Activated naive CD4-positive, alpha-beta T cell treated with anti-CD3 and anti-CD28 coated beads, Interleukin-2, amount 50 U/mL, for 24 hours (primary cell): Measurements from ENCODE around the gene MYH14.

Source experiments
- H3K27ac Mint-ChIP-seq: one replicate; pipeline ENCODE4 v1.8.0; 2021; ENCODE audit warnings: mild to moderate bottlenecking, mixed read lengths
- H3K27me3 Mint-ChIP-seq: one replicate; pipeline ENCODE4 v1.8.0; 2021; ENCODE audit warnings: mixed read lengths
- H3K36me3 Mint-ChIP-seq: one replicate; pipeline ENCODE4 v1.8.0; 2021; ENCODE audit warnings: mixed read lengths
- H3K4me1 Mint-ChIP-seq: one replicate; pipeline ENCODE4 v1.8.0; 2021; ENCODE audit warnings: mixed read lengths
- H3K4me3 Mint-ChIP-seq: one replicate; pipeline ENCODE4 v1.8.0; 2021; ENCODE audit warnings: mild to moderate bottlenecking, mixed read lengths
- H3K9me3 Mint-ChIP-seq: one replicate; pipeline ENCODE4 v1.8.0; 2021; ENCODE audit warnings: mixed read lengths

The MYH14 gene

DNA sequence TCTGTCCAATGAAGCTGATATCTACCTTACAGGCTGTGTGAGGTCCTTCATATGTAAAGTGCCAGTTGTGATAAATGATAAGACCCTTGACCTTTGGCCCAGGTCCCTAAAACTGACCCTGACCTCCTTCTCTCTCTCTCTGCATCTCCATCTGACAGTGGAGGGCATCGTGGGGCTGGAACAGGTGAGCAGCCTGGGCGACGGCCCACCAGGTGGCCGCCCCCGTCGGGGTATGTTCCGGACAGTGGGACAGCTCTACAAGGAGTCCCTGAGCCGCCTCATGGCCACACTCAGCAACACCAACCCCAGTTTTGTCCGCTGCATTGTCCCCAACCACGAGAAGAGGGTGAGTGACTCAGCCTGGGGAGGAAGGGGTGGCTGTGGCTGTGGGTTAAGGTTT is 53.7 kb downstream of the MYH14 start:
- H3K4me1 Mint-ChIP-seq: no peaks in the 10 kb centered on the region
- no peak overlapping the region for H3K4me3 Mint-ChIP-seq
- no peaks in the 10 kb centered on the region for H3K9me3 Mint-ChIP-seq
- H3K27ac Mint-ChIP-seq: no peak overlapping the region
- H3K27me3 Mint-ChIP-seq: peaks cover 17% of the 10 kb centered on the region
- peaks cover 2% of the 10 kb centered on the region for H3K36me3 Mint-ChIP-seq

DNA sequence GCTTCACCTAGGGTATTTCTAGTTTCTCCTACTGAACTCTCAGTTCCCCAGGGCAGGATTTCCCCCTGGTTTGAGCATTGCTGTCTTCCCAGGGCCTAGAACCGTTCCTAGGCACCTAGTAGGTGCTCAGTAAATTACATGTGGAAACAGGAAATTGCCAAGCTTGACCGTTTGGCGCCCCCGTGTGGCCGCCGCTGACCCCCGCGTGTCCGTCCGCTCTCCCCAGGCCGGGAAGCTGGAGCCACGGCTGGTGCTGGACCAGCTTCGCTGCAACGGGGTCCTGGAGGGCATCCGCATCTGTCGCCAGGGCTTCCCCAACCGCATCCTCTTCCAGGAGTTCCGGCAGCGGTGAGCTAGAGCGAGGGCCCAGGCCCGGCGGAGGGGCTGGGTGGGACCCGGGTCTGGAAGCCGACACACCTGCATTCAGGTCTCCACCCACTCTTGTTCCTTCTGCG is 55.5 kb downstream of the MYH14 start:
- H3K4me1 Mint-ChIP-seq: no peaks in the 10 kb centered on the region
- H3K36me3 Mint-ChIP-seq: no peaks in the 10 kb centered on the region
- no peaks in the 10 kb centered on the region for H3K9me3 Mint-ChIP-seq
- no peak overlapping the region for H3K4me3 Mint-ChIP-seq
- peaks cover 16% of the 10 kb centered on the region for H3K27me3 Mint-ChIP-seq
- no peak overlapping the region for H3K27ac Mint-ChIP-seq

DNA sequence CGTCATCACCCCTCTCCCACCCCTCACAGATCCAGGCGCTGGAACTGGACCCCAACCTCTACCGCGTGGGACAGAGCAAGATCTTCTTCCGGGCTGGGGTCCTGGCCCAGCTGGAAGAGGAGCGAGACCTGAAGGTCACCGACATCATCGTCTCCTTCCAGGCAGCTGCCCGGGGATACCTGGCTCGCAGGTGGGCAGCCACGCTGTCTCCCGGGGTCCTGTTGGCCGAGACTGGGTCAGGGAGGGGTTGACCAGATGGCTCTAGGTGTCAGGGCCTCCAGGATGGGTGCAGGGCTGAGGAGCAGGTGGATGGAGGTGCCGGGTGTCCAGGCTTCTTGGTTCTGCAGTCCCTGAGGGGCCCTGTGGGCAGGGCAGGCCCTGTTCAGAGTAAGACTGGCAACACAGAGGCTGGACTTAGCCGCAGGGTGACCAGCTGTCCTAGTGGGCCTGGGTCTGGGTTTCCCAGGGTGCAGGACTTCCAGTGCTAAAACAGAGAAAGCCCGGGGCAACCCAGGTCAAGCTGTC is 58.1 kb downstream of the MYH14 start:
- no peaks in the 10 kb centered on the region for H3K9me3 Mint-ChIP-seq
- no peak overlapping the region for H3K4me3 Mint-ChIP-seq
- no peaks in the 10 kb centered on the region for H3K36me3 Mint-ChIP-seq
- H3K27me3 Mint-ChIP-seq: peaks cover 11% of the 10 kb centered on the region
- no peaks in the 10 kb centered on the region for H3K4me1 Mint-ChIP-seq
- H3K27ac Mint-ChIP-seq: no peak overlapping the region

DNA sequence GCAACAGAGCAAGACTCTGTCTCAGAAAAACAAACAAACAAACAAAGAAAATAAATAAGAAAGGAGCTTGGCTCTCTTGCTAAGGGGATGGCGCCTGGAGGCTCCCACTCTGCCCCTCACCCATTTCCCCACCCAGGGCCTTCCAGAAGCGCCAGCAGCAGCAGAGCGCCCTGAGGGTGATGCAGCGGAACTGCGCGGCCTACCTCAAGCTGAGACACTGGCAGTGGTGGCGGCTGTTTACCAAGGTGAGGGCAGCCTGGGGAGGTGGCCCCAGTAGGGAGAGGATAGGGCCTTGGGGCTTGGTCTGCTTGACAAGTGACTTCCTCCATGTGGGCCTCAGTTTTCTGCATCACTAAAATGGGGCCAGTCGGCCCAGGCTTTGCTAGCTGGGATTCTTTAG is 59.8 kb downstream of the MYH14 start:
- Mint-ChIP-seq H3K36me3 (no peaks in the 10 kb centered on the region), H3K9me3 (no peaks in the 10 kb centered on the region), H3K4me1 (no peaks in the 10 kb centered on the region), H3K27me3 (peaks cover 6% of the 10 kb centered on the region), H3K27ac (no peak overlapping the region), H3K4me3 (no peak overlapping the region)

DNA sequence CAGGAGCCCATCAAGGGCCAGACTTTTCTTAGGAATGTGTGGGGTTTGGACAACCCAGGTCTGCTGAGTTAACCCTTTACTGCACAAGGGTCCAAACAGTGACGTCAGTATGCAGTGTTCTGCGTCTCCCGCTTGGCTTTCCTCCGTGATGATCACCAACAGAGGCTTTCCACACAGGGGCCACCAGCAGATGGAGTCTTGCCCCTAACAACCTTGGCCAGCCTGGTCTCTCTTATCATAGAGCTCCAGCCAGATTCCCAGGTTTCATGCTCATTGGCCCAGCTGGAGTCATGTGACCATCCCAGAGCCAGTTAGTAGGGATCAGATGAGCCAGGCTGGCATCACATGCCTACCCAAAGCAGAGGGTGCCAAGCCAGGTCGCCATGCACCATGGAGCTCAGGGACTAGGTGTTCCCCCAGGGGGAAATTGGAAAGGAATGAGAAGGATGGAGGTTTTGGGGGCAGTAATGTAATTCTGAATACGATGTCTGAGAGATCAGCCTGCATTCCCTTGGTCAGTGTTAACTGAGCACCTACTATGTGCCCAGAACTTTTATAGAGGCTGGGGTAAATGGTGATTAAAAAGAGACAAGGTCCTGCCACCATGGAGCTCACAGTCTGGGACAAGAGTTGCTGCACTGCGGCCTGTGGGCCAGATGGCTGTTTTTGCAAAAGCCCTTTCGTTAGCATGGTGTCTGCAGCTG is 61.2 kb downstream of the MYH14 start:
- Mint-ChIP-seq H3K4me1 (no peaks in the 10 kb centered on the region), H3K27ac (no peak overlapping the region), H3K4me3 (no peak overlapping the region), H3K9me3 (no peaks in the 10 kb centered on the region), H3K27me3 (peaks cover 8% of the 10 kb centered on the region), H3K36me3 (no peaks in the 10 kb centered on the region)

DNA sequence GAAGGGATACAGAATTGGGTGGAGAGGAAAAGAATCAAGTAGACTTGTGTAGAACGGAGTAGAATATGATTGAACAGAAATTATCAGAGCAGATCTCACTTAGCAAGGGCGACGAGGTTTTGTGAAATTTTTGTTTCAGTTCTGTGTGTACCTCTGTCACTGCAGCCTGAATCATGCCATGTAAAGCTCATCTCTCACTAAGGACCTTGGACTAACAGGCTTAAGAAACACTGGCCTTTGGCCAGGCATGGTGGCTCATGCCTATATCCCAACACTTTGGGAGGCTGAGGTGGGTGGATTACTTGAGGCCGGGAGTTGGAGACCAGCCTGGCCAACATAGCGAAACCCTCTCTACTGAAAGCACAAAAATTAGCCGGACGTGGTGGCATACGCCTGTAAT is 62.6 kb downstream of the MYH14 start:
- Mint-ChIP-seq H3K27ac (no peak overlapping the region), H3K4me1 (no peaks in the 10 kb centered on the region), H3K4me3 (no peak overlapping the region), H3K36me3 (no peaks in the 10 kb centered on the region), H3K27me3 (peaks cover 8% of the 10 kb centered on the region), H3K9me3 (no peaks in the 10 kb centered on the region)

DNA sequence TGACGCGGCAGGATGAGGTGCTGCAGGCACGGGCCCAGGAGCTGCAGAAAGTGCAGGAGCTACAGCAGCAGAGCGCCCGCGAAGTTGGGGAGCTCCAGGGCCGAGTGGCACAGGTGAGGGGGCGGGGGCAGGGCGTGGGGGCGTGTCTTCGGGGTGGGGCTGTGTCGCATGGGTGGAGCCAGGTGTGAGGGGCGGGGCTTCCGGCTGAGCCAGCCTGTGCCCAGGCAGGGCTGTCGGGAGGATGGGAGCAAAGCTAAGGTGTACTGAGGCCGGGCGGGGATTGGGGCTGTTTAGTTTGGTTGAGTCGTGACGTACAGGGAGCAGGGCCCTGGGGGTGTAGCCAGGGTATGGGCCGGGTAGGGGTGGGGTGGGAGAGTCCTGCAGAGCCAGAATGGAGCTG is 63.5 kb downstream of the MYH14 start:
- H3K4me1 Mint-ChIP-seq: no peaks in the 10 kb centered on the region
- H3K36me3 Mint-ChIP-seq: no peaks in the 10 kb centered on the region
- H3K27me3 Mint-ChIP-seq: peaks cover 8% of the 10 kb centered on the region
- no peak overlapping the region for H3K4me3 Mint-ChIP-seq
- no peak overlapping the region for H3K27ac Mint-ChIP-seq
- H3K9me3 Mint-ChIP-seq: no peaks in the 10 kb centered on the region

DNA sequence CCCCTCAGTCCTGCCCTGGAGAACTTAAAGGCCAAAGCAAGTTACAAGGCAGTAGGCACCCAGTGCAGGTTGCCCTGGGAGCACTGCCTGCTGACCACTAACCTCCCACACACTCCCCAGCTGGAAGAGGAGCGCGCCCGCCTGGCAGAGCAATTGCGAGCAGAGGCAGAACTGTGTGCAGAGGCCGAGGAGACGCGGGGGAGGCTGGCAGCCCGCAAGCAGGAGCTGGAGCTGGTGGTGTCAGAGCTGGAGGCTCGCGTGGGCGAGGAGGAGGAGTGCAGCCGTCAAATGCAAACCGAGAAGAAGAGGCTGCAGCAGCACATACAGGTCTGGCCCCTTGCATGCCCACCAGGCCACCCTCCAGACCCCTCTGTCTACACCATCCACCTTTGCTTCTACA is 64.6 kb downstream of the MYH14 start:
- no peaks in the 10 kb centered on the region for H3K36me3 Mint-ChIP-seq
- no peak overlapping the region for H3K4me3 Mint-ChIP-seq
- H3K9me3 Mint-ChIP-seq: no peaks in the 10 kb centered on the region
- H3K27ac Mint-ChIP-seq: no peak overlapping the region
- H3K27me3 Mint-ChIP-seq: peaks cover 8% of the 10 kb centered on the region
- H3K4me1 Mint-ChIP-seq: no peaks in the 10 kb centered on the region

DNA sequence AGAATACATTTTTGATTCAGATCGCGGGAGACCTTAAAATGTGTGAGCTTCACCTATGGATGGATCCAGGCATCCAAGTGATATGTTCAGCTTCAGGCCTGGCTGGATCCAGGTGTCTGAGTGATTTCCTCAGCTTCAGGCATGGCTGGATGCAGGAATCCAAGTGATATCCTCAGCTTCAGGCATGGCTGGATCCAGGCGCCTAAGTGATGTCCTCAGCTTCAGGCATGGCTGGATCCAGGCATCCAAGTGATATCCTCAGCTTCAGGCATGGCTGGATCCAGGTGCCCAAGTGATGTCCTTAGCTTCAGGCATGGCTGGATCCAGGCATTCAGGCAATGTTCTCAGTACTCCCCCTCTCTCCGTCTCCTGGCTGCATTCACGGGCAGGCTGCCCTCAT is 65.1 kb downstream of the MYH14 start:
- peaks cover 7% of the 10 kb centered on the region for H3K27me3 Mint-ChIP-seq
- H3K4me3 Mint-ChIP-seq: no peak overlapping the region
- no peaks in the 10 kb centered on the region for H3K4me1 Mint-ChIP-seq
- no peak overlapping the region for H3K27ac Mint-ChIP-seq
- no peaks in the 10 kb centered on the region for H3K36me3 Mint-ChIP-seq
- no peaks in the 10 kb centered on the region for H3K9me3 Mint-ChIP-seq

DNA sequence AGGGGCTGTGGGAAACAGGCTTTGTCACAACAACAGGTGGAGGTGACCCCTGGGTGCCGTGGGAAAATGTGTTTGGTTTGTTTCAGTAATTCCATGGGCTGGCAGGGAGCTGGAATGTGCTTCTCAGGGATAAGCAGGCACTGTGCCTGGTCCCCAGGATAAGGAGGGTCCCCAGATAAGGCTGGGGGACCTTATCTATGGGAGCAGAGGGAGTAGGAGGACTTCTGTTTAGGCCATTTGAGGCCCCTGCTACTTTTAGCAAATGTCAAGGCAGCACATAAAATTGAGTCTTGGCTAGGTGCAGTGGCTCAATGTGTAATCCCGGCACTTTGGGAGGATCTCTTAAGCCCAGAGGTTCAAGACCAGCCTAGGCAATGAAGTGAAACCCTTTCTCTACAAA is 66.2 kb downstream of the MYH14 start:
- H3K4me1 Mint-ChIP-seq: no peaks in the 10 kb centered on the region
- H3K36me3 Mint-ChIP-seq: no peaks in the 10 kb centered on the region
- no peak overlapping the region for H3K4me3 Mint-ChIP-seq
- no peak overlapping the region for H3K27ac Mint-ChIP-seq
- no peaks in the 10 kb centered on the region for H3K9me3 Mint-ChIP-seq
- H3K27me3 Mint-ChIP-seq: peaks cover 6% of the 10 kb centered on the region

DNA sequence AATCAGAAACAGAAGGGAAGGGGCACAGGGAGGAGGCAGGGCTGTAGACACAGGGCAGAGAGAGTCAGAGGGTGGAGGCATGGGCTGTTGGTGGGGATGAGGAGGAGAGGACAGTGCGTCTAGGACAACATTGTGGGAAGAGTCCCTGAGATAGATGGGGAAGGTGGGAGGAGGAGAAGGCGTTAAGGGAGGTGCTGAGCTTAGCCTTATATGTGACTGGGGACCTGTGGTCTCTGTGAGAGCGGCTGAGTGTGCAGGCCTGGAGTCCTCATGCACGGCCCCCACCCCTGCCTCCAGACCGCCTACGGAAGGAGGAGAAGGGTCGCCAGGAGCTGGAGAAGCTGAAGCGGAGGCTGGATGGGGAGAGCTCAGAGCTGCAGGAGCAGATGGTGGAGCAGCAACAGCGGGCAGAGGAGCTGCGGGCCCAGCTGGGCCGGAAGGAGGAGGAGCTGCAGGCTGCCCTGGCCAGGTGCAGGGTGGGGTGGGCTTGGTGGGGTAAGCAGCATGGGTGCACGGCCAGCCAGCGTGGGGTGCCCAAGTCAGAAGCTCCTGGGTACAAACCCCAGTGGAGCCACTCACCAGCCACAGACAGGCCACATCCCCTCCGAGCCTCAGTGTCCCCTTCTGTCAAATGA is 69.0 kb downstream of the MYH14 start:
- H3K4me1 Mint-ChIP-seq: no peaks in the 10 kb centered on the region
- peaks cover 3% of the 10 kb centered on the region for H3K27me3 Mint-ChIP-seq
- no peaks in the 10 kb centered on the region for H3K9me3 Mint-ChIP-seq
- H3K36me3 Mint-ChIP-seq: no peaks in the 10 kb centered on the region
- H3K27ac Mint-ChIP-seq: no peak overlapping the region
- no peak overlapping the region for H3K4me3 Mint-ChIP-seq

DNA sequence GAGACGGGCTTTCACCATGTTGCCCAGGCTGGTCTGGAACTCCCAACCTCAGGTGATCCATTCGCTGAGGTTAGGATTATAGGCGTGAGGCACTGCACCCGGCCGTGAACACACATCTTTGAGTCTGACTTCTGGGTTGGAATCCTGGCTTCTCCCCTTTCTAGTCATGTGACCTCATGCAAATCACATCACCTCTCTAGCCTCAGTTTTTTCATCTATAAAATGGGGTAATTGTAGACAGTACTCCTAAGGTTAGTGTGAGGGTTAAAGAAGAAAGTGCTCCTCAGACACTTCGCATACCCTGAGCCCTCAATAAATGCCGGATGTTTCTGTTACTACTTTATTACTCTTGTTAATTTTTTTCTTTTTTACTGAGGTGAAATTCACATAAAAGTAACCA is 70.4 kb downstream of the MYH14 start:
- H3K9me3 Mint-ChIP-seq: no peaks in the 10 kb centered on the region
- no peak overlapping the region for H3K27ac Mint-ChIP-seq
- no peaks in the 10 kb centered on the region for H3K36me3 Mint-ChIP-seq
- no peak overlapping the region for H3K4me3 Mint-ChIP-seq
- peaks cover 2% of the 10 kb centered on the region for H3K27me3 Mint-ChIP-seq
- no peaks in the 10 kb centered on the region for H3K4me1 Mint-ChIP-seq

DNA sequence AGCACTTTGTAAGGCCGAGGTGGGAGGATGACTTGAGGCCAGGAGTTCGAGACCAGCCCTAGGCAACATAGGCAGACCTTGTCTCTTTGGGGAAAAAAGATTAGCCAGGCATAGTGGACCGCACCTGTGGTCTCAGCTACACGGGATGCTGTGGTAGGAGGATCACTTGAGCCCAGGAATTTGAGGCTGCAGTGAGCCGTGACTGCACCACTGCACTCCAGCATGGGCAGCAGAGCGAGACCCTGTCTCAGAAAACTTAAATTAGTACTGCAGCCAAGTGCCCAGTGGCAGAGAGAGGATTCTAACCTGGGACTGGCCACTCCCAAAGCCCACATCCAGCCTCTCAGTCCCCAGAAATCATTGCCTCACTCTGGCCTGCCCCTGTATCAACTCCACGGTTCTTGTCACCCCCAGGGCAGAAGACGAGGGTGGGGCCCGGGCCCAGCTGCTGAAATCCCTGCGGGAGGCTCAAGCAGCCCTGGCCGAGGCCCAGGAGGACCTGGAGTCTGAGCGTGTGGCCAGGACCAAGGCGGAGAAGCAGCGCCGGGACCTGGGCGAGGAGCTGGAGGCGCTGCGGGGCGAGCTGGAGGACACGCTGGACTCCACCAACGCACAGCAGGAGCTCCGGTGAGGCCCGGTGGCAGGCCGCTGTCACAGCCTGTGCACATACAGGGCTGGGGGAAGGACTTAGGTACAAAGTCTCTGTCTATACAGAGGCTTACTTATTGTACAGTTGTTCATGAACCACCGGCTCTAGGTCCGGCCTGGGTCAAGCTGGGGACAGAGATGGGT is 72.4 kb downstream of the MYH14 start:
- peaks cover 3% of the 10 kb centered on the region for H3K27me3 Mint-ChIP-seq
- no peaks in the 10 kb centered on the region for H3K36me3 Mint-ChIP-seq
- no peak overlapping the region for H3K4me3 Mint-ChIP-seq
- H3K9me3 Mint-ChIP-seq: no peaks in the 10 kb centered on the region
- no peaks in the 10 kb centered on the region for H3K4me1 Mint-ChIP-seq
- no peak overlapping the region for H3K27ac Mint-ChIP-seq

DNA sequence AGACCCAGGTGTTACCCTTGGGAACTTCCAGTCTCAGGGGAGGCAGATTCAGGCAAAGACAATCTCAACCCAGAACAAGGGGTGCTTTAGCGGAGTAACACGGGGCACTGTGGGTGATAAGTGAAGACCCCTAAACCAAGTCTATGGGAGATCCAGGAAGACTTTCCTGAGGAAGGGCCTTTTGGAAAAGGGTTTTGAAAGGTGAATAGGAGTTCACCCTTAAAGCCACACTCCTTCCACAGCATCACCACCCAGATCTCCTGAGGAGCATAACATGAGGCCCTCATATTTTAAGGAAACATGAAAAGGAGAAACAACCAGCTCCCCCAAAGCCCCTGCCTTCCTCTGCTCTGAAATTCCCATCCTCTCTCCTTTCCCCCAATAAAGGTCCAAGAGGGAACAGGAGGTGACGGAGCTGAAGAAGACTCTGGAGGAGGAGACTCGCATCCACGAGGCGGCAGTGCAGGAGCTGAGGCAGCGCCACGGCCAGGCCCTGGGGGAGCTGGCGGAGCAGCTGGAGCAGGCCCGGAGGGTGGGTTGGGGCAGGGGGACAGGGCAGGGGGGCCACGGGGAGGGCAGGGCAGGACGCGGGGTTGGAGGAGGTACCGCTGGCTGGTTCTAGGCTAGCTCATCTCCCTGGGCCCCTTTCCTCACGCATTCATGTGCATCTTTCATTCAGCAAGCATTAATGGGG is 73.1 kb downstream of the MYH14 start:
- Mint-ChIP-seq H3K36me3 (no peaks in the 10 kb centered on the region), H3K4me3 (no peak overlapping the region), H3K4me1 (no peaks in the 10 kb centered on the region), H3K27me3 (peaks cover 5% of the 10 kb centered on the region), H3K9me3 (no peaks in the 10 kb centered on the region), H3K27ac (no peak overlapping the region)

DNA sequence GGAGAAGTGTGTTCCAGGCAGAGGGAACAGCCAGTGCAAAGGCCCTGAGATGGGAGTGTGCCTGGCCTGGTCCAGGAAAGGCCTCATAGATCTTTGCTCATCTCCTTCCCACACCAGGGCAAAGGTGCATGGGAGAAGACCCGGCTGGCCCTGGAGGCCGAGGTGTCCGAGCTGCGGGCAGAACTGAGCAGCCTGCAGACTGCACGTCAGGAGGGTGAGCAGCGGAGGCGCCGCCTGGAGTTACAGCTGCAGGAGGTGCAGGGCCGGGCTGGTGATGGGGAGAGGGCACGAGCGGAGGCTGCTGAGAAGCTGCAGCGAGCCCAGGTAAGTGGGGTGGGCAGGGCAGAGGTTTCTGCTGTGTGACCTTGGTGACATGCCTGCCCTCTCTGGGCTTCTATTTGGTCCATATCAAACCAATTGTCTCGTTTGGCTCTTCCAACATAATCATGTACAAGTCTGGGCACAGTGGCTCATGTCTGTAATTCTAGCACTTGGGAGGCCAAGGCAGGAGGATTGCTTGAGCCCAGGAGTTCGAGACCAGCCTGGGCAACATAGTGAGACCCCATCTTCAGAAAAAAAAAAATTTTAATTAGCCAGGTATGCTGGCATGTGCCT is 74.7 kb downstream of the MYH14 start:
- Mint-ChIP-seq H3K9me3 (no peaks in the 10 kb centered on the region), H3K27ac (no peak overlapping the region), H3K36me3 (no peaks in the 10 kb centered on the region), H3K27me3 (peaks cover 5% of the 10 kb centered on the region), H3K4me3 (no peak overlapping the region), H3K4me1 (no peaks in the 10 kb centered on the region)
